Right ventricle myocardium inferior (tissue), 1 donor: ENCODE data around the gene SNRPA. TPM values are rescaled to one million over a fixed set of nuclear protein-coding genes. Genes with fewer than 3 reads are reported as not detected.

Experiments
- ATAC-seq: fragments of 200-7000 bp; cut with Tn5 transposase; one replicate; pipeline ENCODE4 v1.9.1; 2020; ENCODE audit warnings: mild to moderate bottlenecking, moderate library complexity
- DNase-seq: peaks from one replicate; pipeline ENCODE4 v3.0.0; 2021; ENCODE audit errors: missing footprints
- intact Hi-C: fragments of 100-400 bp; cut with DNase I; formaldehyde crosslinking; loops from one replicate; pipeline ENCODE4 v1.11.0; 2022
- total RNA-seq: library from RNA; stranded (reverse); fragmentation: NEBNext Ultra II Directional; extraction: Animal tissue kit (Norgen Biotek cat#: 25700); gene quantifications from one replicate; pipeline ENCODE4 v1.2.1, GENCODE V29; 2021
- donor health status: DM: no; HTN: yes; CAD: no; lungs with severe emphysema.

Gene SNRPA
- total RNA-seq, 1 donor from 2014 or later, result 32.4 TPM

DNA sequence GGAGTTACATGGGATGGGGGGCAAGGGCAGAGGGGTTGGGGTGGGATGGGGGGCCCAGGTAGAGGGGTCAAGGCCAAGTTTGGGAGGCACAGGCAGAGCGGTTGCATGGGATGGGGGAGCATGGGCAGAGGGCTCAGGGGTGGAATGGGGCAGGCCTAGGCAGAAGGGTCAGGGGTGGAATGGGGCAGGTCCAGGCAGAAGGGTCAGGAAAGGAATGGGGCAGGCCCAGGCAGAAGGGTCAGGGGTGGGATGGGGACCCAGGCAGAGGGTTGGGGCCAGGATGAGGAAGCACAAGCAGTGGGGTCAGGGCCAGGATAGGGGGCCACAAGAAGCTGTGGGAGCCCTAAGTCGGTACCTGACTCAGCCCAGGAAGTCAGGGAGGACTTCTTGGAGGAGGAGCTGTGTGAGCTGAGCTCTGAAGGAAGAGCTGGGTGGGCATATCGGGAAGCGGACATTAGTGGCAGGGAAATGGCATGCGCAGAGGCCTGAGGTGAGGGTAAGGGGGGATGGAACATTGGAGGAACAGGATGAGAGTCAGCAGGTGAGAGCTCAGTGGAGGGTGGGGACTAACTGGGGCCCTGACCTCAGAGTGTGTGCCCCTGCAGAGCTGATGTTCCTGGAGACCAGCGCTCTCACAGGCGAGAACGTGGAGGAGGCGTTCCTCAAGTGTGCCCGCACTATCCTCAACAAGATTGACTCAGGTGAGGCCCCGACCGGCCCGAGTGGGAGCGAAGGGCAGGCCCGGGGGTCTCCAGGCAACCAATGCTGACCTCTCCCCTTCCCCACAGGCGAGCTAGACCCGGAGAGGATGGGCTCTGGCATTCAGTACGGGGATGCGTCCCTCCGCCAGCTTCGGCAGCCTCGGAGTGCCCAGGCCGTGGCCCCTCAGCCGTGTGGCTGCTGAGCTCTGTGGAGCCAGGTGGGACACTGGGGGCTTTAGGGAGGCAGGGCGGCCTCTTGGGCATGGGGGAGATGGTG lies 35.3 kb downstream of the SNRPA start:
- no peak for DNase-seq
- ATAC-seq, result no peak
- intact Hi-C loops, result no loop called here

DNA sequence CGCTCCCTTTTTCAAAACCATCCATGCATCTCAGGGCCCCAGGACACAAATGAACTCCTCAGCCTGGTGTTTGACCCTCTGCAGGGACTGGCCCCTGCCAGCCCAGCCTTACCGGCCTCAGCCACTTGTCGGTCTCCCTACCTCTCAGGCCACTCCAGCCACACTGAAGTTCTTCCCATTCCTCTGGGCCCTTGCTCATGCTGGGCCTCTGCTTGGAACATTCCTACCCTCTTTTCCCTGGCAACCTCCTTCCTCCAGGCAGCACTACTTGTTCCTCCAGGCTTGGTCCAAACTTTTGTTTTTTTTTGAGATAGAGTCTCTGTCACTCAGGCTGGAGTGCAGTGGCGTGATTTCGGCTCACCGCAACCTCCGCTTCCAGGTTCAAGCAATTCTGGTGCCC lies 40.3 kb downstream of the SNRPA start:
- intact Hi-C loops, result no loop called here
- no peak for ATAC-seq
- no peak for DNase-seq

DNA sequence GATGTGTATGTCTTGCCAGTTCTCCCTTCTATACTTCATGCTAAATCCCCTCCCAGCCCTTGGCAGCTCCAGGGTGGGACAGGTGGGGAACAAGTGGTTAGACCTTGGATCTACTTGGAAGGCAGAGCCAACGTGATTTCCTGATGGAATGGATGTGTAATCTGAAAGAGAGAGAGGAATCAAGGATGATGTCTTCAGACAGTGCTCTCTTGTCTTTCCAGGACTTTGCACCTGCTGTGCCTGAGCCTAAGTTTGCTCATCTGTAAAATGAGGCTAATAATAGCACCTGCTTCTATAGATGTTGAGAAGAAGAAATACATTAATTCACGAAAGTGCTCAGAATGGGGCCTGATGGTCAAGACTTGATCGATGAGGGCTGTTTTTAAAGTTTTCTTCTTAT lies 41.0 kb downstream of the SNRPA start:
- intact Hi-C loops, result no loop called here
- ATAC-seq (no peak), DNase-seq (no peak)

DNA sequence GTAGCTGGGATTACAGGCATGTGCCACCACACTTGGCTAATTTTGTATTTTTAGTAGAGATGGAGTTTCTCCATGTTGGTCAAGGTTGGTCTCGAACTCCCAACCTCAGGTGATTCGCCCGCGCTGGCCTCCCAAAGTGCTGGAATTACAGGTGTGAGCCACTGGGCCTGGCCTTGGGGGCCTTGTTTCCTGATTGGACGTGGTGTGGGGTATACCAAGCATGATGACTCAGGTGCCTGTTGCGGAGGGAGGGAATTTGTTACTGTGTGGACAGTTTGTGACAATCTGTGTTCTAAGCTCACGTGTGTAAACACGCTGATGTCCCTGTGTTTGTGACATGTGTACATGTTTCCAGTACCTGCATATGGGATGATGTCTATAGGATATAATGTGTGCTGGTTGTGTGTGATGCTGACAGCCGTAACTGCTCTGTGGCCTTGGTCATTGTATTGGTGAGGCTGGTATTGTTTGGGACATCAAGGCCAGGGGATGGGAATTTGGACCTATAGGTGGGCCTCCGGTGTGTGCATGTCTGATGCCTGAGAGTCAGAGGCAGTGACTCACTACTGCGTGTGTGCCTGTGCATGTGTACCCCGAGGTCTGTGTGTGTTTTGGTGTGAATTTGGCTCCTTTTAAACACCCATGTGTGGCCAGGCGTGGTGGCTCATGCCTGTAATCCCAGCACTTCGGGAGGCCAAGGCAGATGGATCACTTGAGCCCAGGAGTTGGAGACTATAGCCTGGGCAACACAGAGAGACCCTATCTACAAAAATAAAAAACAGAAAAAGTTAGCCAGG lies 46.4 kb downstream of the SNRPA start:
- ATAC-seq (no peak), DNase-seq (no peak)
- intact Hi-C loops, result no loop called here

DNA sequence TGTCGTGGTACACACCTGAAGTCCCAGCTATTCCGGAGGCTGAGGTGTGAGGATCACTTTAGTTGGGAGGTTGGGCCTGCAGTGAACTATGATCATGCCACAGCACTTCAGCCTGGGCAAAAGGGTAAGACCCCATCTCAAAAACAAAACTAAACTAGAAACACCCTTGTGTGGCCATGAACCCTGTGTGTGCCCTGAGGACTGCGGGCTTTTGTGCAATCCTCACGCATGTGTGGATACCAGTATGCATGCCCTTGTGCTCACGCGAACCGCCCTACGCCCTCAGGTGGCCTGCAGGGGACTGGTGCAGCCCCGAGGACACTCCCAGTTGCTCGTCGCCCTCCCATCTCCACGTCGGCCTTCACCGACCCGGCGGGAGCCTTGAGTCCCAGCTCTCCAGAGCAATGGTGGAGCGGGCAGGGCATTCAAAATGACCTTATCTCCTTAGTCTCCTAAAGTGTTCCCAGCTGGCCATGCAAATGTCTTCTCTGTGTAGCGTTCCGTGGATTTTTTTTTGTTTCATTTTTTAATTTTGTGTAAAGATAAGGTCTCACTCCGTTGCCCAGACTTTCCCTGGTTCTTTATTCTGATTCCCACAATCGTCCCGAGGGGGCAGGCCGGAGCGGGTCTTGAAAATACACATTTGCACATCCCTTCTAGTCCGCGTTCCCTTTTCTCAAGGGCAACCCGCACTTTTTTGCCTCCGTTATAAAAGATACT lies 47.1 kb downstream of the SNRPA start:
- ATAC-seq (peak; percentile 24), DNase-seq (peak; percentile 84)
- intact Hi-C loops, result loop anchor here (1.0 to 2.0 kb wide), 3 partner anchors 20 to 81 kb away; partner anchors contain the start of genes ACTMAP, COQ8B, ITPKC and RAB4B

DNA sequence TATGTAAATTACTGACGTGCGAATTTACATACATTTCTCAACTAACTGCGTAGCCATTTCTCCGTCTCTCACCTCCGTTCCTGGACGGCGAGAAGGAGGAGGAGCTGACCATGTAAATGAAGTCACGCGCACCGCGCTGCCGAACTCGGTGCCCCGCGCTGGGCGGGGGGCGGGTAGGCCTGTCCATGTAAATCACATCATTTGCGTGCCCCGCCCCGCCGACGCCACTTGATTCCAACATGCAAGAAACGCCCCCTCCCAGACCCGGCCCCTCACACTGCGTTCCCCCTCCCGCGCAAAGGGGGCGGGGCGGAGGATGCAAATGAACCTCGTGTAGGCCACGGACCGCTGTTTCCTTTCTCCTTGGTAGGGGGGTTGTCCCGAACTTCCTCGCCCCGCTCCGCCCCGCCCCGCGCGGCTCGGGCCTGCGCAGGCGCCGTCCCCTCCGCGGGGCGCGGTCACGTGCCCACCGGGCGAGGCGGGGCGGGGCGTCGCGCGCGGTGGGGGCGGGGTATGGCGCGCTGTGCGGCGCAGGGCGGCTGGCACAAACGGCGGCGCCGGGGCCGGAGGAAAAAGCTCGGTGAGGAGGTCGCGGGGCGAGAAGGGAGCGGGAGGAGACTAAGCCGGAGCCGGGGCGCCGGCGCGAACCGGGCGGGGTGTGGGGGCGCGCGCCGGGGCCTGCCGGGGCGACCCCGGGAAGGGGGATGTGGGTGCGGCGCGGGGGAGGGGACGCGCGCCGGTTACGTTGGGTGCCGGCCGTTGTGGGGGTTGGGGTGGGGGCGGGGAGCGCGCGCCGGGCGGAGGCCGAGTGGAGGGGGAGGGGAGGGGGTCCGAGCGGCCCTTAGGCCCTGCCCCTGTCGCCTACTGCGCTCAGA lies 47.9 kb downstream of the SNRPA start, which contains the start of gene EGLN2:
EGLN2 (plus strand) TSS at position 509 of the 875 bp plus-strand sequence. CDS start 1,382 bp downstream, outside the sequence.
- ATAC-seq, result peak; percentile 91
- intact Hi-C loops, result loop anchor here (1.0 to 2.0 kb wide), 3 partner anchors 21 to 82 kb away; partner anchors contain the start of genes ACTMAP, COQ8B, ITPKC and RAB4B
- peak; percentile 100 for DNase-seq

DNA sequence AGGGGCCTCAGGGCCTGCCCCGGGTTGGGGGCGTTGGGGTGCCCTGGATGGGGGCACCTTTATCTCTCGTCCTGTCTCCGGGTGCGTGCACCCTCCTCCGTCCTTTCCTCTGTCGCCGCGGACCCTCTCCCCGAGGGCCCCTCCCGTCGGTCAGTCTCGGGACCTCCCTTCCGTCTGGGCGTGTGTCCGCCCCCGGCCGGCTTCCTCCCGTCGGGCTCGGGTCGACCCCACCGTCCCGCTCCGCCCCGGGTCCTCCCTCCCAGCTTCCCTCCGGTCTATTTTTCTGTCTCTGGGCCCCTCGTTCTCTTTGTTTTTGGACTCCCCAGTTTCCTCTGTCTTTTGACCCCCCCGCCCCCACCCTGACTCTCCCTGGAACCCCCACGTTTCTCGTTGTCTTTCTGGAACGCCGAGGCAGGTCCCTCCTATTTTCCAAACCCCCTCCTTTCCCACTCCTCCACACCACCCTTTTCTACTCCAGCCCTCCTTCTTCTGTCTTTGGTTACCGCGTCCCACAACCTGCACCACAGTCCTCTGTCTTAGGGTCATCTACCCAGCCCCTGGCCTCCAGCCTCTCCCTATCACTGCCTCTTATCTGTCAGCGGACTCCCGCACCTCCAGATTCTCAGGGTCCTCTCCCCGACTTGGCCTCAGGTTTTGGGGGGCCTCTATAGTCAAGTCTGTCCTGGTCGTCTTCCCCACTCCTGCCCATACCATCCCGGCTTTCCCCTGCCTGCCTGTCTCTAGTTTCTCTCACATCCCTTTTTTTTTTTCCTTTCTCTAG lies 48.7 kb downstream of the SNRPA start:
- peak; percentile 0 for ATAC-seq
- intact Hi-C loops, result loop anchor here (2.0 kb wide), 1 partner anchor 83 kb away; the partner anchor contains the start of genes COQ8B and ITPKC
- DNase-seq, result peak; percentile 84

DNA sequence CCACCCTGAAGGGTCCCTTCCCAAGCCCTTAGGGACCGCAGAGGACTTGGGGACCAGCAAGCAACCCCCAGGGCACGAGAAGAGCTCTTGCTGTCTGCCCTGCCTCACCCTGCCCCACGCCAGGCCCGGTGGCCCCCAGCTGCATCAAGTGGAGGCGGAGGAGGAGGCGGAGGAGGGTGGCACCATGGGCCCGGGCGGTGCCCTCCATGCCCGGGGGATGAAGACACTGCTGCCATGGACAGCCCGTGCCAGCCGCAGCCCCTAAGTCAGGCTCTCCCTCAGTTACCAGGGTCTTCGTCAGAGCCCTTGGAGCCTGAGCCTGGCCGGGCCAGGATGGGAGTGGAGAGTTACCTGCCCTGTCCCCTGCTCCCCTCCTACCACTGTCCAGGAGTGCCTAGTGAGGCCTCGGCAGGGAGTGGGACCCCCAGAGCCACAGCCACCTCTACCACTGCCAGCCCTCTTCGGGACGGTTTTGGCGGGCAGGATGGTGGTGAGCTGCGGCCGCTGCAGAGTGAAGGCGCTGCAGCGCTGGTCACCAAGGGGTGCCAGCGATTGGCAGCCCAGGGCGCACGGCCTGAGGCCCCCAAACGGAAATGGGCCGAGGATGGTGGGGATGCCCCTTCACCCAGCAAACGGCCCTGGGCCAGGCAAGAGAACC lies 49.5 kb downstream of the SNRPA start:
- DNase-seq (no peak), ATAC-seq (no peak)
- intact Hi-C loops, result no loop called here

DNA sequence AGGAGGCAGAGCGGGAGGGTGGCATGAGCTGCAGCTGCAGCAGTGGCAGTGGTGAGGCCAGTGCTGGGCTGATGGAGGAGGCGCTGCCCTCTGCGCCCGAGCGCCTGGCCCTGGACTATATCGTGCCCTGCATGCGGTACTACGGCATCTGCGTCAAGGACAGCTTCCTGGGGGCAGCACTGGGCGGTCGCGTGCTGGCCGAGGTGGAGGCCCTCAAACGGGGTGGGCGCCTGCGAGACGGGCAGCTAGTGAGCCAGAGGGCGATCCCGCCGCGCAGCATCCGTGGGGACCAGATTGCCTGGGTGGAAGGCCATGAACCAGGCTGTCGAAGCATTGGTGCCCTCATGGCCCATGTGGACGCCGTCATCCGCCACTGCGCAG lies 50.0 kb downstream of the SNRPA start:
- DNase-seq, result no peak
- intact Hi-C loops, result no loop called here

DNA sequence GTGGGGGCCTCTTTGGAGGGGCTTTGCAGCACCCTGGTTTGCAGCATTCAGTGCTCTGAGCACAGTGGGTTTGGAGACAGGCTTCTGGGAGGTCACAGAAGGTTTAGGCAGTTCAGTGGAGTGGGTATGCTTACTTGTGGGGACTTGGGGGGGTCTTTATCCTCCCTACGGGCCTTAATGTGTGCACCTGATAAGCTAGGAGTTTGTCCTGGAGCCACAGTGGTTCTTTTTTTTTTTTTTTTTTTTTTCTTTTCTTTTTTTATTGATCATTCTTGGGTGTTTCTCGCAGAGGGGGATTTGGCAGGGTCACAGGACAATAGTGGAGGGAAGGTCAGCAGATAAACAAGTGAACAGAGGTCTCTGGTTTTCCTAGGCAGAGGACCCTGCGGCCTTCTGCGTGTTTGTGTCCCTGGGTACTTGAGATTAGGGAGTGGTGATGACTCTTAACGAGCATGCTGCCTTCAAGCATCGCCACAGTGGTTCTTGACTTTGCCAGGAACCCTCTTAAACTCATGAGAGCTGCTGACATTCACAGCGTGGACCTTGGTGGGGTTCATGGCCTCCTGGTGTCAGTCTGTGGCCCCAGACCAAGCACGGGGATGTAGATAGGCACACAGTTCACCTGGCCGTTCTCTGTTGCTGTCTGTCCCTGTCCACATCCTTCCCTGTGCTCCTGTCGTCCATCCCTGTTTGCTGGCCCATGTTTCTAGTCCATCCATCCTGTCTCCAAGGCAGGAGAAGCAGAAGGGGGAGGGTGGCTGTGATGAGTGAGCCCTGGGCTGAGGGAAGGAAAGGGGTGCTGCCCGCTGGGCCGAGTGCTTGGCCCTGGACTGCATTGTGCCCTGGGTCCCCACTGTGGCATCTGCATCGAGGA lies 50.7 kb downstream of the SNRPA start:
- ATAC-seq, result no peak
- intact Hi-C loops, result no loop called here
- DNase-seq, result no peak

More for the DNA sequence above, 50.0 kb downstream of the SNRPA start:
- no peak for ATAC-seq

DNA sequence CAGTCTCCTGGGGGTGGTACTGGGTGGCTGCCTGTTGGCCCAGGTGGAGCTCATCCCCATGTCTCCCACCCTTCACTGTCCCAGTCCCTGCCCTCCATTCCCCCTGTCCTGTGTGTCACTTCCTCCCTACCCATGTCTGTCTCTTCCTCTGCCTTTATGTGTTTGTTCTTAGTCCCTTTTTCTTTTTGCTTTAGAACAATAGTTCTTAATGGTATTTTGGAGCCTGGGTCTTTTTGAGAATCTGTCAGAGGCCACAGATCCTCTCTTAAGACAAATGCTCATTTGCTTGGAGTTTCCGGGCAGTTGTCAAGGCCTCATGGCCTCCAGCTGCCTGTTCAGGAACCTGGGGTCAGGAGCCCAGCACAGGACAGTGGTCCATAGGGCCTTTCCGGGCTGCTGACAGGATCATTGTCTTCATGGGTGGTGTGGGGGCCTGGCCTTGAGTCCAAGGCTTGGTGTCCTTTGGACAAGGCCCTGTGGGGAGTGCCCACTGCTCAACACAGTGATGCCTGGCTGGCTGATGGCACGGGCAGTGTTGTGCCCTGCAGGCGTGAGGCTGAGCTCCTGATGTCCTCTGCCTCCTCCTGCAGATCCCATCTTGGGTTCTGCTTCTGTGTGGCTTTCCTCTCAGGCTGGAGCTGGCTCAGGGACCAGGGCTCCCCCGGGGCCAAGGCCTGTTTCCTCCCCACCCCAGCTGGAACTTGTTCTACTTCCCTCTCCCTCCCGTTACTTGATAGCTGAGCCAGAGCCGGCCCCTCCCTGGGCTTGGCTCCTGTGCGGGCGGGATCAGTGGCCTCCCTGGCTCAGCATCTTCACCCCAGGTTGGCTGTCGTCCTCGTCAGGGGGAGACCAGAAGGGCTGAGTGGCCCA lies 51.5 kb downstream of the SNRPA start:
- ATAC-seq (peak; percentile 37), DNase-seq (peak; percentile 91)
- intact Hi-C loops, result no loop called here

DNA sequence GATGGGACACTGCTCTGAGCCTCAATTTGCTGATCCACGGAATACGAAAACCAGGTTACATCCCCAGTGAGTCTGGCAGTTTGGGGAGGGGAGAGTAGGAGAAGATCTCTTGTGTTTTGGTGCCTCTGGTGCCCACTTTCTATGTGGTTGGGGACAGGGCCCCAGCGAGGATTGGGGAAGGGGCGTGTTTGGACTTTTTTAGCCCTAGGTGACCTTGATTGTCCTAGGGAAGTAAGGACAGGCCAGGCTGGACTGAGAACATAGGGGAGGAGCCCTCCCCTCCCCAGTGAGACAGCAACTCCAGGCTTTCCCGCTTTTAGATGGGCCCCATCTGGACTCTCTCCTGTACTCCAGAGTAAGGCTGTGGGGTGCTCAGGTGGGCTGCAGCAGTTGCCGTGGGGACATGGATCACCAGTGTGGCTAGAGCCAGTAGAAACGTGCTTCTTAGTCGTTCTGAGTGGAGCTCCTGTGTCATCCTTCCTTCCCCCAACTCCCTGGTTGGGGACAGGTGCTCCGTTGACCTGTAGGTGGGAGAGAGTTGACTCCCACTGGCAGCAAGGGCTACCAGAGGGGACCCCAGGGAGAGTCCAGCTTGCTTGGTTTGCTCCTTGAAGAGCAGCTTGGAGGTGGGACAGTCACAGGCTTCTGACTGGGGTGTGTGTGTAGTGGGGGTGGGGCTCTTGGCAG lies 52.3 kb downstream of the SNRPA start:
- intact Hi-C loops, result no loop called here
- DNase-seq (no peak), ATAC-seq (no peak)

DNA sequence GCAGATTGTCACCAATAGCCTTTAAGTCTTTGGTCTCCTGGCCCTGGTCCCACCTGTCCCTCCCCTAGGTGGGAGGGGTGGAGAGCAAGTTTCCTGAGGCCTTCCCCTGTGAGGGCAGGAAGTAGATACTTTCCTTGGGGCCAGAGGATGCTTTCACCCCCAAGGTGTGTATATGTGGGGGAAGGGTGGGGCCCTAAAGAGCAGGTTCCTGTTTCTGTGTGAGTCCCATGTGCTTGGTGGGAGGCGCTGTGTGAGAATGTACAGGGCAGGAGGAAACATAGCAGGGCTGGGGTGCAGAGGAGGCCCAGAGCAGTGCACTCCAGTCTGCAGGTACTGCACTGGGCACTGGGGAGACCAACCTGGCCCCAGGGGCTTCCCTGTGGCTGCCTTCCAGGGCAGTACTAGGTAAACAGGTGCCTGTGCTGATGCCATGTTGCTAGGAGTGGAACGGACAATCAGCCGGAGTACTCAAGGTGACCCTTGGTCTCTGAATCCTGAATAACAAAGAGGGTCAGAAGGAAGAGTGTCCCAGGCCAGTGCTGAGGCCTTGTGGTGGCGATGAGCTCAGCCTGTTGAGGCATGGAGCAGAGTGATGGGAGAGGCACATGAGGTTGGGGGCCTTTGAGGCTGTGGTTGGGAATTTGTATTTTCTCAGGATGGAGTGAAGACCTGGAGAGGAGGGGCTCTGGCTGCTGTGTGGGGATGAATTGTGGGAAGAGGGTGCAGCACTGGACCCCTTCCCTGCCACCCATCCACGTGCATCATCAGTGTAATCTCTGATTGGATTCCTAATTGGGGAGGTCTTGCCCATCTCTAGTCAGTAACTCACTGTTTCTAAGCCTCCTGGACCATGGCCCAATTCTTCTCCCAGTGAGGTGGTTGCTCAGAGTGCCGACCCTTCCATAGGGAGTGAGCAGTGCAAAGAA lies 53.1 kb downstream of the SNRPA start:
- ATAC-seq, result no peak
- peak; percentile 80 for DNase-seq
- intact Hi-C loops, result no loop called here
